NB4 (cell line): Measurements from ENCODE around the gene ADGRL2.

Experiments
- DNase-seq: peaks from one replicate; pipeline ENCODE4 v3.0.0; 2010; ENCODE audit warnings: low read depth
- H3K4me3 ChIP-seq: one replicate; pipeline ENCODE4 v1.5.1; 2011; ENCODE audit warnings: mild to moderate bottlenecking, low read depth, low read length, moderate library complexity
- MYC ChIP-seq: IDR thresholded peaks from 2 replicates; pipeline ENCODE4 v1.6.1; 2011; ENCODE audit warnings: low read depth, low read length
- POLR2A ChIP-seq: IDR thresholded peaks from 2 replicates; pipeline ENCODE4 v1.6.1; 2011; ENCODE audit warnings: mild to moderate bottlenecking; ENCODE audit not compliant: insufficient read length; ENCODE audit errors: extremely low read depth
- TF ChIP-seq, protein P1 (sequence below): IDR thresholded peaks from one replicate; pipeline ENCODE4 v1.5.1; 2012; ENCODE audit warnings: low read depth, low read length
- TF ChIP-seq, protein P2 (sequence below): IDR thresholded peaks from 2 replicates; pipeline ENCODE4 v1.6.1; 2011; ENCODE audit warnings: low read depth, low read length

The ADGRL2 gene

DNA sequence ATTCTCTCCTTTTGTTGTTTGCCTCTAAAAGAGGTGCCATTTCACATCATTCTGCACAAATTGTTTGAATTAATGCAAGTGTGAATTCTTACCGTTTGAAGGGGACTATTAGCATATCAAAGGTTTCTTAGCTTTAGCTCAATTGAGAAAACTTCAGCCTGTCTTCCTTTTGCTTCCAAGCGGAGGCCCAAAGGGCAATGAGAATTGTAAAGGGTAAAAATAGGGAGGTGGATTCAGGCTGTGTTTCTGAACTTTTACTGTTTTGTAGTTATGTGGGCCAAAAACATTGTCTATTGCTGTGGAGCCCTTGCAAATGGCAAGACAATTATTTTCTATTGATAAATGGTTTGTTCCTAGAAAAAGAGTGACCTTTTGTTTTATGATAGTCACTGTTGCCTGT is 3.6 kb downstream of the ADGRL2 start:
- no peak for DNase-seq
- no peak for TF ChIP-seq POLR2A
- TF ChIP-seq, protein P1, sequence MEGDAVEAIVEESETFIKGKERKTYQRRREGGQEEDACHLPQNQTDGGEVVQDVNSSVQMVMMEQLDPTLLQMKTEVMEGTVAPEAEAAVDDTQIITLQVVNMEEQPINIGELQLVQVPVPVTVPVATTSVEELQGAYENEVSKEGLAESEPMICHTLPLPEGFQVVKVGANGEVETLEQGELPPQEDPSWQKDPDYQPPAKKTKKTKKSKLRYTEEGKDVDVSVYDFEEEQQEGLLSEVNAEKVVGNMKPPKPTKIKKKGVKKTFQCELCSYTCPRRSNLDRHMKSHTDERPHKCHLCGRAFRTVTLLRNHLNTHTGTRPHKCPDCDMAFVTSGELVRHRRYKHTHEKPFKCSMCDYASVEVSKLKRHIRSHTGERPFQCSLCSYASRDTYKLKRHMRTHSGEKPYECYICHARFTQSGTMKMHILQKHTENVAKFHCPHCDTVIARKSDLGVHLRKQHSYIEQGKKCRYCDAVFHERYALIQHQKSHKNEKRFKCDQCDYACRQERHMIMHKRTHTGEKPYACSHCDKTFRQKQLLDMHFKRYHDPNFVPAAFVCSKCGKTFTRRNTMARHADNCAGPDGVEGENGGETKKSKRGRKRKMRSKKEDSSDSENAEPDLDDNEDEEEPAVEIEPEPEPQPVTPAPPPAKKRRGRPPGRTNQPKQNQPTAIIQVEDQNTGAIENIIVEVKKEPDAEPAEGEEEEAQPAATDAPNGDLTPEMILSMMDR, result no peak
- no peak overlapping the region for H3K4me3 ChIP-seq

DNA sequence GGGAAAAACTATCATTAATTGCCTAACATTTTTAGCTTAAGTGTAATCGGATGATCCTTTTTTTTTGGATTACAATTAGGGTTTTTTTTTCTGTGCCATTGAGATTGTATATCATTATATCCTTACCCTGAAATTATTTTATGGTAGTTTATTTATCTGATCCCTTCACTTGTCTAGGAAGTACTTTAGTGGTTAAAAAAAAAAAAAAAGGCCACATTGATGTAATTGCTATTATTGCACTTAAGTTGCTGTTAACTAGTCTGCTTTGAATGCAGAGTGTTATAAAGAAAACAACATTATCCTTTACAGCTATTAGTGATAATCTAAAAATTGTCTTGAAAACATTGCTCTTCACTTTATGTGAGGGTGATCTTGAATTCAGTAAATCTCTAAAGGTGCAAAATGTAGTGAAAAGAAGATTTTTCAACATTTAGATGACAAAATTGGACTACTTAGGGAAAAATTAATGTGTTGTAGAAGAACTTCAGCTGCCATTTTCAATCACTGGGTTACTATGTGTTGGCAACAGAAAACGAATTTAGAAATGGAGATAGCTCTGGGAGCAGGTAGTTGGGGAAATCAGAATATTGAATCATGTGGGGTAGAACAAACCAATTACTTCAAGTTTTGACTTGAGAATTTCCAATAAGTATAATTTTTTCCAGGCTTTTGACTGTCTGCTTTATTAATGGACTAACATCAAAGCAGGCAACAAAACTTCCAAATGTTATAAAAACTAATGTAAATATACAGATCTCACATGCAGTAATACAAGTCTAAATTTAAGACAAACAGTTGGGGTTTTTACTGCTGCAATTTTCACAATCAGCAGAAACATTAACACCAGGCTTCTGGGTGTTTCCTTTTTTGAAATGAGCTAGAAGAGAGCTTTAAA is 5.0 kb downstream of the ADGRL2 start:
- TF ChIP-seq, protein P1, result no peak
- TF ChIP-seq MYC, result no peak
- TF ChIP-seq, protein P2, sequence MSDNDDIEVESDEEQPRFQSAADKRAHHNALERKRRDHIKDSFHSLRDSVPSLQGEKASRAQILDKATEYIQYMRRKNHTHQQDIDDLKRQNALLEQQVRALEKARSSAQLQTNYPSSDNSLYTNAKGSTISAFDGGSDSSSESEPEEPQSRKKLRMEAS, result no peak
- TF ChIP-seq POLR2A, result no peak
- DNase-seq, result no peak
- no peak overlapping the region for H3K4me3 ChIP-seq

DNA sequence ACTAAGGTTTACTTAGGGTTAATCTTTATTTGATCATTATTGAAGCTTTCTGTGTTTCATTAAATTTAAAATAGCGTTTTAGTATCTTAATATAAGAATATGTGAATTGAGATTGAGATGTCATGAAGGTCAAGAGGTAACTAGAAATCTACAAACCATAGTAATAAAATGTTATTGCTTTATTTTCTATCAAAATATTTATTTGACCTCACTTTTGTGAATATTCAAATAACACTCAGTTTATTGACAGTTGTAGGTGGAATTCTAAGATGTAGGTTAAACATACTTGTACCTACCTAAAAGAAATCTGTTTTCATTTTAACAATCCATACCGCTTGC is 5.7 kb downstream of the ADGRL2 start:
- H3K4me3 ChIP-seq, result no peak overlapping the region
- DNase-seq, result no peak
- TF ChIP-seq, protein P2, result no peak
- TF ChIP-seq, protein P1, result no peak
- TF ChIP-seq POLR2A (no peak), MYC (no peak)

DNA sequence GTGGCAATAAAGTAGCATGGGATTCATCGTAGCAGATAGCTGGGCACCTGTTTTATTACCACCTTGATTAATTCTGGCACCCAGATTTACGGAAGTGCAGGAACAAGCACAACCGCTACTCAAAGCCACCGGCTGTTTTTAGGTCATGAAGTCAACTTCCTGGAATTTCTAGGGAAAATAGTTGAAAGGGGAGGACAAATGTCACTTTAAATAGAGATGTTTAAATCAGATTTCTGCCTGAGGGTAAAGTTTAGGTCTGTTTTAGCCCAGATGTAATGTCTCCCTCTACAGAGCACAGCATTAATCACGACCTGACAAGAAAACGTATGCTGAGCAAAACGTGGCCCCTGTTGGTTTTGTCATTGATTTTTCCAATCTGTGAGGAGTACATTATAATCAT is 8.0 kb downstream of the ADGRL2 start:
- TF ChIP-seq POLR2A (no peak), MYC (no peak)
- TF ChIP-seq, protein P1, result no peak
- TF ChIP-seq, protein P2, result no peak
- no peak for DNase-seq
- no peak overlapping the region for H3K4me3 ChIP-seq

DNA sequence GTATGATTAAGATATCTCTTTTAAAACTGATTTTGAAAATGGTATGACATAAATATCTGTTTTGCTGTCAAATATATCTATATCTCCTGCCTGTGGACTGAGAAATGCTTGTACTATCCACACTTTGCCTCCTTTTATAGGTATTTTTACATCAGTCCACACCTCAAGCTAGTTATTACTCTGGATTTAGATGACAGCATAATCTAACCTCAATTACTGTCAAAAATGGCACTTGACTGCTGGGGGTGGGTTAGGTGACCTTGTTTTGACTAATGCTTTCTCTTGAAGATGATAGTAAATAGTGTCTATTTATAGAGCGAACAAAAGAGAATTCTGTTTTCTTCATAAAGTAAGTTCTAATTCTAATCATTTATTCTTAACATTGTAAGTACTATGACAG is 9.1 kb downstream of the ADGRL2 start:
- no peak for TF ChIP-seq POLR2A
- no peak for TF ChIP-seq MYC
- TF ChIP-seq, protein P2, result no peak
- TF ChIP-seq, protein P1, result no peak
- no peak for DNase-seq
- no peak overlapping the region for H3K4me3 ChIP-seq

DNA sequence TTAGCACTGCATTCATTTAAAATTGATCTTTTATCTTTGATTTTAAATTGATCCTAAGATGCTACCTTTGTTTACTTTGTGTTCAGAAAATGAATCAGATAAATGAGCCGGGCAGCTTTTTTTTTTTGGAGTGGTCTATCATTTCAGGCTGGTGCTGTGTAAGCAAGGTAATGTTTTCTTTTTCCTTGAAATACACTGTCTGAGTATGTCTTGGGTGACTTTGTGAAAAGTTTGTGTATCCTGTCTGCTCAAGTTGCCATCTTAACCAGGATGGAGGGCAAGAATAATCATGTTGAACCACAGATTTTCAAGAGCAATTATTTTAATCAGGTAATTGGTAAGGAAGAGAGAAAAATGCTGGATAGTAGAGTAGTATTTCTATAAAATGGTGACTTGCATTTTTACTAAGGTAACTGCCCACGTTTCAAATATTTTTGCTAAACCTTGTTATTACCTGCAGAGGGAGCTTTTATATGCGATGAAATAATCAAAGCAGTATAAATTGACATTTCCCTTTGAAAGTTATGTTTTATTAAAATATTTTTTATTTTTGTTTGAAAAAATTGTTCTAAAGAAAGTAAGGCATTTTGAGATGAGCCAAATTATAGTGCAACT is 11.1 kb downstream of the ADGRL2 start:
- H3K4me3 ChIP-seq, result no peak overlapping the region
- DNase-seq, result no peak
- TF ChIP-seq, protein P1, result no peak
- TF ChIP-seq, protein P2, result no peak
